HG03521 (cell line): Measurements from ENCODE around the gene UBE3C.
A peak's percentile ranks its signal among the peaks of the same experiment; 100 is the strongest.
"Not testable (repeated sequence)": the region's sequence is repeated elsewhere in the genome, so short reads cannot be mapped to it uniquely, and the experiment has no call there.

Source experiments
- ATAC-seq: cut with Tn5 transposase; IDR thresholded peaks from one replicate; pipeline ENCODE4 v1.9.1; 2021; ENCODE audit warnings: mild to moderate bottlenecking, moderate library complexity; ENCODE audit not compliant: unreplicated experiment

UBE3C gene

DNA sequence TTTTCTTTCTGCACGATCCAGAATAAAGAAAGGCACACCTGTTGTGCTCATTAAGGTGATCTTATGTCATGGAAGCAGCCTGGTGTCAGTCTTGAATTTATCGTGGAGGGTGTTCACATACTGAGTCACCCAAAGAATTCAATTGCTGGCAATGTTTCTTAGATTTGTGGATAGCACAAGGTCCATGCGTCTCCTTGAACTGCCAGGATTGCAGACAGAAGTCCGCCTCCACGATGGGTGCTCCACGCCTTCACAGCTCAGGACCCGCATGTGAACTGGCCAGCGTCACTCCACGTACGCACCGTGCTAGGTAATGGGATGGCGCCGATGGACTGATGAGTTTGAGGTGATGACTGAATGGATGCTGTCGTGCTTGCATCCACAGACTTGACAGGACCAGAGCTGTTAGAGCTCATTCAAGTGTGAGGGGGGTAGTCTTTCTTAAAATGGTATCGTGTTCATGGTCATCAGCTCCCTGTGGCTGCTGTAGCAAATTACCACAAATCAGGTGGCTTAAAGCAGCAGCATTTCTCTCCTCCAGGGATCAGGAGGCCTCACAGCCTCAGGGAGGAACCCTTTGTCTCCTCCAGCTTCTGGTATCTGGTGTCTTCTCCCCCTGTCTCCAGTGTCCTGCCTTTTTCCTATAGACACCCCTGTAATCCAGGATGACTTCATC is 132.7 kb downstream of the UBE3C start:
- no peak for ATAC-seq

DNA sequence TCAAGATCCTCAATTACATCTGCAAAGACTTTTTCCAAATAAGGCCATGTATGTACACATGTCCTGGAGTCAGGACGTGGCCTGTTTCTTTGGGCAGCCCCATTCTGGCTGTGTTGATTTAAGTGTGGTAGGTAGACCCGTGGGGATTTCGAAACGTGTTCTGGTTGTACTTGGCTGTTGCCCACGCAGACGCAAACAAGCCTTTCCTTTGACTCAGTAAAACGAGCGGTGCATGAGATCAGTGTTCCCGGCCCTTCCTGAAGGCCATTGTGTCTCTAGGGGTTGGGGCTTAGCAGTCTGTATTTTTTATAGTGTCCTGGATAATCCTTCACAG is 133.2 kb downstream of the UBE3C start:
- ATAC-seq = no peak

DNA sequence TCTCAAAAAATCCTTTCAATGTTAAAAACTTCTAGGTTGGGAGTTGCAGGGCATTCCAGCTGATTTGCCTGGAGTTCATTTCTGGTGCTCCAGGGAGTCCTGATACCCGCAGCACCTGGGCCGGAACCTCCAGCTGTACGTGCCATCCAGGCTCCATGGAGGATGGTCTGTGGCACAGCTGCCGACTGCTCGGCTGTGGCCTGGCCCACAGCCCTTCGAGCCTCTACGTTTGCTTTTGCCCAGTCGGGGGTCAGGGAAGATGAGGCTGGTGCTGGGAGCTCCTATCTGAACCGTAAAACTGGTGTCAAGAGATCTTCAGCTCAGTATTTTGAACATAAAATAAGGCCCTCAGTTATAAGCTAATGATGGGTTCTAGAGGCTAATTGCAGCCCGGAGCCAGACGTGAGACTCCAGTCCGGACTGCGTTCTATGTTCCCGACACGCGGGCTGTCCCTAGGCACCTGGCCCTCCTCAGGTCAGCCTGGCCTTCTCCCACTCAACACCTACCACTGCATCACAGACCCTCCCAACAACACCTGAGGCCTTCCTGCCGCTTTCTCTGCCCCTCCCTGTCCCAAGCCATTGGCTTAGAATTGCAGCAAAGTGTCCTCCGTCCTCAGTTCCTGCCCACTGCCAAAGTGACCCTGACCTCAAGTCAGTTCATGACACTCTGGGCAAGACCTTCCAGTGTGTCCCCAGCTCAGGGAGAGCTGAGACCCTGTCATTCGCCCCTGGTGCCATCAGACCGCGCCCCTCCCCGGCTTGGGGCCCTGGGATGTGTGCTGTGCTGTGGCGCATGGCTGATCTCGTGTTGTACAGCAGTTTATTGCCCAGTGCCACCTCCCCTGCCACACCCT is 133.9 kb downstream of the UBE3C start:
- no peak for ATAC-seq

DNA sequence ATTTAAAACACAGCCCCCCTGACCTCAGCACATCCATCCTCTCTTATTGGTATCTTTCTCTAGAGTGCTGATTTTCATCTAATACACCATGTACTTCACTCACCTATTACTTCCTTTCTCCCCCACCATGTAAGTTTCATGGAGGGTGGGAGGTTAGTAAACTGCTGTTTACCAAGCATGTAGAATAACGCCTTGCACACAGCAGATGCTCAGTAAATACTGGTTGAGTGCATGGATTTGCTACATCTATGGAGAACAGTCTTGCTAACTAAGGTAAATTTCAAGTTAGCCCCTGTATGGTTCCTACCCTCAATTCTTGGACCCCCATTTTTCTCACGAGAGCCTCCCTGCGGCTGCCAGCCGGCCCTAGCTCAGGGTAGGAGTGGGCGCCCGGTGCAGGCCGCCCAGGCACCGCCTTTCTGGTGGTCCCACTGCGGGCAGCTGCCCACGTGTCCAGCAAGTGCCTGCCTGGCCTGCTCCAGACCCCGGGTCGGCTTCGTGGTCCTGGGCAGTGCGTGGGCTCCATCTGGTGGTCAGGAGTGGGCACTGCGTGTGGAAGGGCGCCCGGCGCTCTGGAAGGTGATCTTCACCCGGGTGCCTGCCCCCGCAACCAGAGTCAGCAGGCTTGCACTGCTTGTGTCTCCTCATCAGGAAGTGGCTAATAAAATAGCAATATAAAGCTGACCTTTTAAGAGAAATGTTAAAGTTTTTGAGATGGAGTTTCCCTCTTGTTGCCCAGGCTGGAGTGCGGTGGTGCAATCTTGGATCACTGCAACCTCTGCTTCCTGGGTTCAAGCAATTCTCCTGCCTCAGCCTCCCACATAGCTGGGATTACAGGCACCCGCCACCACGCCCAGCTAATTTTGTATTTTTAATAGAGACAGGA is 134.7 kb downstream of the UBE3C start:
- peak; percentile 80 for ATAC-seq

DNA sequence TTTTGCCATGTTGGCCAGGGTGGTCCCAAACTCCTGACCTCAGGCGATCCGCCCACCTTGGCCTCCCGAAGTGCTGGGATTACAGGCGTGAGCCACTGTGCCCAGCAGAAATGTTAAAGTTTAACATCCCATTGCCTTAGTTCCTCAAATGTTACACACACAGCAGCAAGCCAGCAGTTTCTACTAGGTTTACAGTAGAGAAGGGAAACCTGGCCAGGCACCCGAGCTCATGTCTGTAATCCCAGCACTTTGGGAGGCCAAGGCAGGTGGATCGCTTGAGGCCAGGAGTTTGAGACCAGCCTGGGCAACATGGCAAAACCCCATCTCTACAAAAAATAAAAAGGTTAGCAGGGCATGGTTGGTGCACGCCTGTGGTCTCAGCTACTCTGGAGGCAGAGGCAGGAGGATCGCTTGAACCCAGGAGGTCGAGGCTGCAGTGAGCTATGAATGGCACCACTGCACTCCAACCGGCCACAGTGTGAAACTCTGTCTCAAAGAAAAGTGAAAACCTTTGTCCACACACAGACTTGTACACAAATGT is 135.4 kb downstream of the UBE3C start:
- not testable (repeated sequence) for ATAC-seq

DNA sequence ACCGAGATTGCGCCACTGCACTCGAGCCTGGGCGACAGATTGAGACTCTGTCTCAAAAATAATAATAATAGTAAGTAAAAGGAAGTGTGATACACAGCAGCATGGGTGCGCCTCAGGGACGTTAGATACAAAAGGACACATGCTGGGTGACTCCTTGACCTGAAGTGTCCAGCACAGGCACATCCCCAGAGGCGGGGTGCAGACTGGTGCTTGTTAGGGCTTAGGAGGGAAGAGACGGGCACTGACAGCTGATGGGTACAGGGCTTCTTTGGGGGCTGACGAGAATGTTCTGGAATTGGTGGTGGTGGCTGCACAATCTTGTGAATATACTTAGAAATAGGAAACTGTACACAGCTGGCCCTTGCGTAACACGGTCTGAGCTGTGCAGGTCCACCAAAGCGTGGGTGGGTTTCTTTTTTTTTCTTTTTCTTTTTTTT is 136.3 kb downstream of the UBE3C start:
- ATAC-seq = no peak

DNA sequence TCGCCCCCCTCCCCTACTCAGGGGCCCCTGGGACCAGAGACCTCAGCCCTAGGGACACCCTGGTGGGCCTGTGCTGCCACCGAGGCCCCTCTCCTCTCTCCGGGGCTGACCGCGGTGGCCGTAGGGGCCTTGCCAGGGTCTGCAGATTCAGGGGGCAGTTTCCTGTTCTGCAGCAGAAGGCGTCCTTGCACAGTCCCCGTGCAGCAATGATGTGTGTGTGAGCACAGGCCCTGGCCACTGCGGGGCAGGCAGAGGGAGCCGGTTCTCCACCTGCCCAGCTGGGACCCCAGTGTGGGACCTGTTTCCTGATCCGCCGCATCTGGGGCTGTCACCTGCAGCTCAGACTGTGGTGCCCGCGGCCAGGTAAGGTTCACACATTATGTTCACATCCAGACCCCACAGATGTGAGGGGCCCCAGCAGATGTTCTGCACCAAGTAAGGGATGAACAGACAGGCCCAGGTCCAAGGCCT is 137.4 kb downstream of the UBE3C start:
- ATAC-seq = no peak

DNA sequence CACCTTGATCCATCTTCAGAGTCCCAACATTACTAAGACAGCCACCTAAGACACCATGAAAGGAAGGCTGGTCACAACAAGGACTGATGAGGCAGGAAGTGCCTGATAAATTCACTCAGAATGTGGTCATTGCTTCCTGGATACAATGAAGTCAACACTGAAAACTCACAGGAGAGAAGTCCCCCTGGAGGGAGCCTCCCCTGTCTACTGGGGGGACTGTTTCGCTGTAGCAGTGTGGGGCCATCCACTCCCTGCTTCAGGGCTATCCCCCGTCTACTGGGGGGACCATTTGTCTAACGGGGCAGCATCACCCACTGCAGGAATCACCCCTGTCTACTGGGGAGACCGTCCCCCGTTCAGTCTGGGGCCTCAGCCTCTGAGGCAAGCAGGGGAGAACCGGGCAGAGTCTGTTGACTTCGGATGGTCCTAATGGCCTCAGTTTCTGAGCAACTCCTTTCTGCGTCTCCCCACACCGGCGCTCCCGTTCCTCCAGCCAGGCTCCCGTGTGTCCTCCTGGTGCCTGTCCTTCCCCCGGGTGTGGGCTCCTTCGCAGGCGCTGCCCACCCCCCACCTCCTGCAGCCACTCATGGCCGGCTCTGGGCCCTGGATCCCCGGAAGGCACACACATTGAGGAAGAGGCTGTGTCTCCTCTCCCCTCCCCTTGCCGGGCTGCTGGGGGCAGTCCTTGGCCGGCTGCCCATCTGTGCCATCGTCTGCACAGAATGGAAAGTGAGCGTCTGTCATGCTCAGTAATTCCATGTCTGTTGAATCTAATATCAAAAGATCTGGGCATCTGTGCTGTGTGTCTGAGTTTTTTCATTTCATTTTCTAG is 138.2 kb downstream of the UBE3C start:
- ATAC-seq = no peak

DNA sequence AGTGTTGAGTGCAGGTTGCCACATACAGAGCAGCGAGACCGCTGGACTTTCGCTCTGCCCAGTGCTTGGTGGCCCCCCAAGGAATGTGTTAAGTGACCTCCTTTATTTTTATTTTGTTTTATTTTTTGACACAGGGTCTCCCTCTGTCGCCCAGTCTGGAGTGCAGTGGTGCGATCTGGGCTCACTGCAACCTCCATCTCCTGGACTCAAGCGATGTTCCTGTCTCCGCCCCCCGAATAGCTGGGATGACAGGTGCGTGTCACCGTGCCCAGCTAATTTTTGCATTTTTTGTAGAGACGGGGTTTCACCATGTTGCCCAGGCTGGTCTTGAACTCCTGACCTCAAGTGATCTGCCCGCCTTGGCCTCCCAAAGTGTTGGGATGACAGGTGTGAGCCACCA is 138.8 kb downstream of the UBE3C start:
- not testable (repeated sequence) for ATAC-seq

DNA sequence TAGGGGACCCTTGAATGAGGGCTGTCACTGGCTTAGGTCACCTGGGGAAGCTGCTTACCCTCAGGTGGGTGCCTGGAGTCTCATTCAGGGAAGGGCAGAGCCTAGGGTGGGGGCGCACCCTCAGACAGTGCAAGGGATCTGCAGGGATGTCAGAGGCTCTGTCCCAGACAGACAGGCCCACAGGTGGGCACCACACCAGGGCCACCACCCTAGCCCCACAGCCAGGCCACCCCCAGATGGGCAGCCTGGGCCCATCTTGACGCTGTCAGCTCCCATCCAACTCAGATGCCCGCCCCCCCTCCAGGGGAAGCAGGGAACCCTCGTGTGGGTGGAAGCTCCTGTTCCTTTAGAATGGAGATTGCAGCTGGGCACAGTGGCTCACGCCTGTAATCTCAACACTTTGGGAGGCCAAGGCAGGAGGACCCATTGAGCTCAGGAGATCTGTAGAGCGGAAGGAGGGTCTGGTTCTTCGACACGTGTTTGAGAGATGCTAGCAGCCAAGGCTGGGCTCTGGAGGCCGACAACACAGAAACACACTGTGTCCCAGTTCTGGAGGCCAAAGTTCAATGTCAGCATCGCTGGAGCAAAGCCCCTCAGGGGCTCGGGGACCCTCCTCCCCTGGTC is 139.6 kb downstream of the UBE3C start:
- ATAC-seq = no peak

DNA sequence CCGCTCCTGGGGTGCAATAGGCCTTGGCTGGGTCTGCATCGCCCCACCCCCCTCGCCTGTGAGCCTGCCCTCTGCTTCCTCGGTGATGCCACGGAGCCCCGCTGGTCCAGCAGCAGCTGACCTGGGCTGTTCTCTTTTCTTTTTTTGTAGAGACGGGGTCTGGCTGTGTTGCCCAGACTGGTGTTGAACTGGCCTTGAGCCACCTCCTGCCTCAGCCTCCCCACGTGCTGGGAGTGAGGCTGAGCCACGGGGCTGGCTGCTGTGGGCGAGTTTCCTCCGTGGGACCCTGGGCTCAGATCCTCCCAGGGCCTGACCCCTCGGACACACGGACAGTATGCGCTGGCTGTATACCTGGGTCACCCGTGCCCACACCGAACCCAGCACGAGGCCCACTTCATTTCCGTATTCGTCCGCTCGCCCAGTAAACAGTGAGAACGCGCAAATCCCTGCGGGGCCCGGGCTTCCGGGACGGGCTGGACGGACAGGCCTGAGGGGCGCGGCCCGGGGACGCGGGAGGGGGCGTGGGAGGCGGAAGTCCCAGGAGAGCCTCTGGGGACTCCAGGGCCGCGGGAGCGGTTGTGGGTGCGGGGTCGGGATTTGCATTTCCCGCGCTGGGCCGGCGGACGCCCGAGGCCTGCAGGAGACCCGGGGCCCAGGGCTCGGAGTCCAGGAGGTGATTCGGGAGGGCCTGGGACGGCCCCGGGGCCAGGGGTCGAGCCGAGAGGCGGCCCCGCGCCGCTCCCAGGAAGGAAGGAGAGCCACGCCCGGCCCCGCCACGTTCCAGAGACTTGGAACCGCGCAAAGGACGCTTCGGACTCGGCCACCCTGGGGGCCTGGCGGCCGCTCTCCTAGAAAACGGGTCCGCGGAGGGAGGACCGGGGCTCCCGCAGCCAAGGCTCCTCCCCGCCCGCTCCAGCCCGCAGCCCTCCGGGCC is 140.3 kb downstream of the UBE3C start:
- ATAC-seq = peak; percentile 80

DNA sequence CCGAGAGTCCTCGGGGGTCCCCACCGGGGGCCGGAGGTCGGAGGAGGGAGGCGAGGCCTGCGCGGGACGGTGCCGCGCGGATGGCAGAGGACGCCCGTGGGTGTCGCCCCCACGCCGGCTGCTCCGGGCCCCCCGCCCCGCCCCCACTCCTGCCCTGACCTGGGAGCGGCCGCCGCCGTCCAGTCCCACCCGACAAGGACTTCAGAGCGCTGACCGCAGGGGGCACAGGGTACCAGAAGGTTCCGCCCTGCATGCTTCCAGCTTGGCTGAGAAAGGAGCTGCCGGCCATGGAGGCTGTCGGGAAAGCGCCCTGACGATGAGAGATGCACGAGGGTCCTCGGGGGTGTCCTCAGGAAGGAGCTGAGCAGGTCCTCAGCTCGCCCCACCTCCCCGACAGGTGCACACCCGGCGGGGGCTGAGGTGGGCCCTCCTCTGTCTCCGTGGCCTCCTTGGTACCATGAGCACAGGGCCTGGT is 141.1 kb downstream of the UBE3C start:
- ATAC-seq = no peak

DNA sequence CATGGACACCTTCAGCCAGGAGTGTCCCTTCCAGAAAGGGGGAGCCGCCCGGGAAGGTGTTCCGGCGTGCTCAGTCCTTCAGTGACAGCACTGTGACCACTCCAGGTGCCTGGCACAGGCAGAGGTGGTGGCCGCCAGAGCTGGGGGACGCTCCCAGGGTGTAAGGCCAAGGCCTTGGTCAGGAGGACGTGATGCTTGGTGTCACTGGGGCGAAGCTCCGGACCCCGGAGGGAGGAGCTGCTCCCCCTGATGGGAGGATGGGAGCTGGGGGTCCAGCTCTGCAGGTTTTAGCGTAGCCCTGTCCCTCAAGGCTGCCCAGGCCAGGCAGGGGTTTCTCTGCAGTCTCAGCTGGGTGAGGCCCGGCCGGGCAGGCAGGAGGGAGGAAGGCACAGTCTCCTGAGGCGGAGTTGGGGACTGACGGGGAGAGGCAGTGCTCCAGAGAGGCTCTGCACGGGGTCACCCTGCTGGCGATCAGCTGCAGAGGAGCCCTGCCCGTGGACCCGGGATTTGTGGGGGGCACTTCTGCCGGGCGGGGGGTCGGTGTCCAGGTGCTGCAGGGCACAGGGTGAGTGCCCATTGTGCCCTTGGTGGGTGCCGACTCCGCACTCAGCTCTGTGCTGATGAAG is 141.6 kb downstream of the UBE3C start:
- ATAC-seq = no peak

DNA sequence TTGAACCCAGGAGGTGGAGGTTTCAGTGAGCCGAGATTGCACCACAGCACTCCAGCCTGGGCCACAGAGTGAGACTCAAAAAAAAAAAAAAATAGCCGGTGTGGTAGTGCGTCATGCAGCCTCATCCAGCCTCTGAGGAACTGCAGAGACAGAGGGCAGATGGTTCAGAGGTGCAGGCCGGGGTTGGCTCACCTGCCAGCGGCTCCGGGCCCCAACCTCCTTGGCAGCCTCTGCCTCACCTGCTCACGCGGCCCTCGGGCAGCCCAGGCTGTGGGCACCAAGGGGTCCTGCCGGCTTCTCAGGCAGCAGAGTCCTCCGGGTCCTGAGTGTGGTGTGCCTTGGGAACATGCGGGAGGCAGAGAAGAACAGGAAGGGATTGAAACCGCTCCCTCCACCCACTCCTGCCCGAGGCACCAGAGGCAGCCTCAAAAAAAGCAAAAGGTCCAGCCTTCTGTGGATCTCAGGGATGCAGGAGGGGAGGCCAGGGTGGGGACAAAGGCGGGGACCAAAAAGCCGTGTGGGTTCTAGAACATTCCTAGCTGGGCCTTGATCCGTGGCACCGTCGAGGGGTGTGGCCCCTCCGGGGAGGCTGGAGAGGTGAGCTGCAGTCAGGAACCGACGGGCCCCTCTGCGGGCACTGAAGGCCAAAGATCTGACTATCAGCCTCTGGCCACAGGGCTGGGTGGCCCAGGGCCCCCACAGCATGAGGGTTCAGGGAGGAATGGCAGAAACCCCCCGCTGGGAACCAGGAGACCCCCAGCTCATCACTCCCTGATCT is 142.7 kb downstream of the UBE3C start:
- no peak for ATAC-seq

DNA sequence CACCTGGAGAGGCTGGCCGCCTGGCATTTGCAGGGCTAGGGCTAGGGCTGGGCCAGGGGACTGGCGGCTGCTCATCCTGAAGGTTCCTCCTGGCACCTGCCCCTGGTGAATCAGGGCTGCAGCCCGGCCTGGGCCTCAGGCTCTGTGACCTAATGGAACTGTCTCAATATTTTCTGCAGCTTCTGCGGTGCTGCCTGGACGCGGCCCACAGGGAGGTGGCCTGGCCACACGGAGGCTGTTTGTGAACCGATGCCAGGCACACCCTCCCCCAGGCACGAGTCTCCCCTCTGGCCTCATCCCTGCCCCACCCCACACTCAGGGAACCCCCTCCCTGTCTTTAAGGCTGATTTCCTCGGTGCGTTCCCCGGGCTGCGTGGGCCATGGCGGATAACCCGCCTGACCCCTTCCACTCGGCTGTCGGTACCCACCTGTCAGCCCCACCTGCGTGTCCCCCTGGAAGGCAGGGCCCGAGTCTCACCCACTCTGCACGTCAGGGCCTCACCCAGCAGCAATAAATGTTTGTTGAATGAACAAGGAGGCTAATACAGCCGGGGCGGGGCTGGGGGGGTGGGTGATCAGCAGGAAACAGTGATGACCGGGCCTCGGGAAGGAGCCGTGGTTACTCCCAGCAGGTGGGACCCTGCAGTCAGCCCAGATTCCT is 143.5 kb downstream of the UBE3C start:
- no peak for ATAC-seq

DNA sequence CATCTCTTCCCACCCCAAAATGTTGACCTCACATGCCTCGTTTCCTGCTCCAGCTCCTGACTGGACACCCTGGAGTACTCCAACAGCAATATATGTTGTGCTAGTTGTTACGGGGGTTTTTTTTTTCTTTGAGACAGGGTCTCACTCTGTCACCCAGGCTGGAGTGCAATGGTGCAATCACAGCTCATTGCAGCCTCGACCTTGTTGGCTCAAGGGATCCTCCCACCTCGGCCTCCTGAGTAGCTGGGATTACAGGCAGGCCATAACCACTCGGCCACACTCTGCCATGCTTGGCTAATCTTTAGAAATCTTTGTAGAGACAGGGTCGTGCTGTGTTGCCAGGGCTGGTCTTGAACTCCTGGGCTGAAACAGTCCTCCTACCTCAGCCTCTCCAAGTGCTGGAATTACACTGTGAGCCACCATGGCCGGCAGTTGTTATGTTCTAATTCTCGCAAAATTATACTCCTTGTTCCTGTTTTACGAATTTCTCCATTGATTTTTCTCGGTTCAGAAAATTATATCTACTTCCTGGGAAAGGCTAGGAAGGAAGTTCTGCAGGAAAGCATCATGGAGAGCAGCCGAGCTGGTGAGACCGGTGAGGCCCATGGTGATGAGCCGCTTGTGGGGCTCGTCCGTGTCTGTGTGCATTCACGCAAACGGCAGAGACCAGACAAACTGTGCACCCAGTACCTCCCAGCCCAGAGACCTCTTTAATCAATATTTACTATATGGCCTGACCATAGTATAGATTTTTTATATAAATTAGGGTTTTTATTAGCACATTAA is 145.7 kb downstream of the UBE3C start:
- ATAC-seq = no peak
